Left renal cortex interstitium (tissue), 4 donors: ENCODE results near the gene RNASE4. TPM values are rescaled to one million over a fixed set of nuclear protein-coding genes. Genes with fewer than 3 reads are reported as not detected.
"Not testable (repeated sequence)": the region's sequence is repeated elsewhere in the genome, so short reads cannot be mapped to it uniquely, and the experiment has no call there.

ENCODE experiments used
- DNase-seq, 4 donors: peaks; one replicate each; pipeline ENCODE4 v3.0.0-alpha.2; 2013; ENCODE audit warnings: low read depth in 4 of 4, low spot score in 2 of 4, missing footprints in 1 of 4
- polyA plus RNA-seq, 4 donors: library from polyadenylated mRNA; unstranded; fragments of 120-200 nt; gene quantifications; one replicate each; pipeline ENCODE4 v1.2.1, GENCODE V29; 2013; ENCODE audit not compliant: insufficient read length in 4 of 4

The RNASE4 gene
- polyA plus RNA-seq, 4 donors = 3.1 to 5.5 (median 4.1) TPM

DNA sequence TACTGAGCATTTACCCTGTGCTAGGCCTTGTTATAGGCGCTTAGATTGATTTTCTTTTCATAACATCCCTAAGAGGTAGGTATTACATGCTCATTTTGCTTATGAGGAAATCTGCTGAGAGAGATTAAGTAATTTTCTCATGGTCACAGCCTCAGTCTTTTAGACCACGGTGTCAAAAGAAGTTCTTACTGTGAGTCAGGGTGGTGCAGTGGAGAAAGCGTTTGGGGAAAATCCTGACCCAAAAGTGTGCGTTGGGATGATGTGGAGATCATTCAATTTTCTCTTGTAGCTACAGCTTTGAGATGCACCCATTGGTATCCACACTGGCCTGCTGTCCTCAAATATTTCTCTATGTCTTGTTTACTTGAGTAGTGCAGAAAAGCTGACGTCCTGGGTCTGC lies 12.4 kb downstream of the RNASE4 start:
- DNase-seq = no peak

DNA sequence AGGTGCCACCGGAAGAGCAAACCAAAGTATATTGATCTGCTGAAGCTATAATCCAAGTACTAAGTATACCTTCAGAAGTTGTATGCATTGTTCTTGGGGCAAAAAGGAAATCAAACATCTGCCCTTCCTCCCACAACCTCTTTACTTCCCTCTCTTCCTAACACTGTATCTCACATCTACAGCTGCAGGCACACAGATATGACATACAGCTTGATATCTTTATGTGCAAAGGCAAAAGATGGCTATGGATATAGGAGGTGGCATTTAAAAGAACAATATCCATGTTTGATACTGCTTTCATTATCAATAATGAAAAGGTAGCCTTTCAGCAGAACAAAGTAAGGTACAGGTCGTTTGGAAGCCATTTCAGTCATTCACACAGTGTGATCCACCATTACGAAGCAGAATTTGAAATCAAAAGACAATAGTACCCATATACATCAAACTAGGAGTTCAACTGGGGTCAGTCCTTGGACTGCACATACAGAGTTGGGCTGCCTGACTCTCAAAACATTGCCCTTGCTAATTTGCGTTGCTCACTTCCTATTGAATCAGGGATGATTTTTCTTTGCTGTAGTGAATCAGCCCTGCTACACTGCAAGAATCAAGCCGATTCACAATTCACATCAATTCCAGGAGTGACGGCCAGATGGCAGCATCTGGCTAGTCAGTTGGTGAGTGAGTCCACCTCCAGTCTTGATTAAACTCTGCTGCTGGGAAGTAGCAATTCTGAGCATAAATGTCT lies 13.1 kb downstream of the RNASE4 start:
- peak in 2 of 4 donors; percentile 39 to 65 for DNase-seq

DNA sequence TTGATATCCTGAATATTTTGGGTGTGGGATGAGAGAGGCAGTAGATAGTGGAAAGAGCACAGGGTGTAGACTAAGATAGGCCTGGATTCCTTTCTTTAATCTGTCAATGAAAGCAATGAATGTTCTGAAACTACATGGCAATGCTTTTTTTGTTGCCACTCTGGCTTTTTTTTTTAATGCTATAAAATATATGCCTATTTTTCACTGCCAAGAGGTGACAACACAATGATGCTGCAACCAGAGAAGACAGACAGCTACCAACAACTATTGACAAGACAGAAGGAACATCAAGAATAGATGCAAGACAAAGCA lies 13.6 kb downstream of the RNASE4 start:
- no peak for DNase-seq

DNA sequence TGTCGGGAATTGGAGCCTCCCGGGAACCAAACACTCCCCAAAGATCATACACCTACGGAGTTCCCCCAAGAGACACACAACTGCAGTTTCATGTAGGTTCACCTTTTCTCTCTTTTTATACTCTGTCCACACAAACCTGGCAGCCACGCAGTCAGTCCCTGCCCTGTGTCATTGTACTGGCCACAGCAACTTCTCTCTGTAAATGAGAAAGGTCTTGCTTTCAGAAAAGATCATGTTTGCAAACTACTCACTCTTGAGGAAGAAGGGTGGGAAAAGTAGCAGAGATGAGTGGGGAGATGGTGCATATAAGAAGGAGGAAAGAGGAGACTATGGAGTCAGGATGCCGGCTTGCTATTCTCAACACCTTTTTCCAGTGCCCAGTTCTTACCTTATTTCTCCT lies 14.6 kb downstream of the RNASE4 start:
- no peak for DNase-seq

DNA sequence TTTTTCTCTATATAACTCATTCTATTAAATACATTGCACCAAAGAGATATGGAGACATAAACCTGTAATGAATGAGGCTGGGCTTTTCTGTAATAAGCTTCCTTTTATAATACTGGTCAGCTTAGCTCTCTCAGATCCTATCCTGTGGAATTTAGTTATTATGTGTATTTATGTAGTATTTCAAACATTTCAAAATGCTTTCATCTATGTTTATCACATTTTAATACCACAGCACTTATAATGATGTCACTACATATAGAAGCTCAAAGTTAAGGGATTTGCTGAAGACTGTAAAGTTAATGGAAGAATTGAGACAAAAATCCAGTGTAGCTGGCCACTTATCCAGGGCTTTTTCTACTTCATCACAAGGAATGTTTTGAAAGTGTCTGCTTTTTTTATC lies 15.6 kb downstream of the RNASE4 start:
- DNase-seq = no peak

DNA sequence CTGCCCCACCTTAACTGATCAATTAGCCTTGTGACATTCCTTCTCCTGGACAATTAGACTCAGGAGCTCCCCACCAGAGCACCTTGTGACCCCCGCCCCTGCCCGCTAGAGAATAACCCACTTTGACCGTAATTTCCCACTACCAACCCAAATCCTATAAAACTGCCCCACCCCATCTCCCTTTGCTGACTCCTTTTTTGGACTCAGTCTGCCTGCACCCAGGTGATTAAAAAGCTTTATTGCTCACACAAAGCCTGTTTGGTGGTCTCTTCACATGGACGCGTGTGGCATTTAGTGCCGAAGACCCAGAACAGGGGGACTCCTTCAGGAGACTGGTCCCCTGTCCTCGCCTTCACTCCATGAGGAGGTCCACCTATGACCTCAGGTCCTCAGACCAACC lies 16.6 kb downstream of the RNASE4 start:
- DNase-seq = not testable (repeated sequence)

DNA sequence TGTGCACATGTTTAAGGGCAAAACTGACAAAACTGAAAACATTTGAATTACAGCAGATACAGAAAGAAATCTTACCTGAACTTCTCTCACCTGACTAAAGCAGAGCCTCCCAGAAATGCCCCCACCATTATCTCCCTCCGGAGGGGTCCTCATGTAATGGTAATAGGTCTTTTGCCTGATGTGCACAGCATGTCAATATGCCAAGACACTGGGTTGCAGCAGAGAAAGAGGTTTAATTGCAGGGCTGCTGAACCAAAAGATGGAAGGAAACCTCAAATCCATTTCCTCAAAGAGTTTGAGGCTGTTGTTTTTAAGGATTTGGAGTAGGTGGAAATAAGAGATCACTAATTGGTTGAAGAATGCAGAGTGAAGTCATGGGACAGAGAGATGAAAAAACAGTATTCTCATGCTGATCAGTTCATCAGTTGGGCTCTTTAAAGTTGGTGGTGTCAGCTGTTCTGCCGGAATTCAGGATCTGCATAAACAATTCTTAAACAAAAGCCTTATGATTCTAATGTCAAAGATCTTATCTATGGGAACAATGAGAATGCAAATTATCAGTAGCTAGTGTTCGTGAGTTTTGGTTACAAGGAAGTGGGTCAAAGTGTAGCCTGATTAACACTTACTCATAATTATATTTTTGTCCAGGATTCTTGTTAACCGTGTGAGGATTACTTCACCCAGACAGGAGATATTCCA lies 22.4 kb downstream of the RNASE4 start:
- DNase-seq = no peak

DNA sequence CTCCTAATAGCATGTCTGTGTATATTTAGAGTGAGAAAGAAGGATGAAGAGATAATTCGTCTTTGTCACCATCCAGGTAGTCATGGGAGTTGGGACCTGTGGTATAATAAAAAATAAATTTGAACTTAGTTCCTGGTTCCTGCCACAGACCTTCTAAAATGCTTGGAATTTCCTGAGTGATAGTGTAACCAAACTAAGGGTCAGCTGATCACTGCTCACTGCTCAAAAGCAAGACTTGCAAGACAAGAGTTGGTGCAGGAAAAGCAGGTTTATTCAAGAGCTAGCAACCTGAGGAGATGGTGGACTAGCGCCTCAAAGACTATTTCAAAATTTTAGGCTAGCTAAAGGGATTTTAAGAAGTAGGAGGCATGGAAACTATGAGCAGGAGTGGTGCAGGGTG lies 23.3 kb downstream of the RNASE4 start:
- no peak for DNase-seq

DNA sequence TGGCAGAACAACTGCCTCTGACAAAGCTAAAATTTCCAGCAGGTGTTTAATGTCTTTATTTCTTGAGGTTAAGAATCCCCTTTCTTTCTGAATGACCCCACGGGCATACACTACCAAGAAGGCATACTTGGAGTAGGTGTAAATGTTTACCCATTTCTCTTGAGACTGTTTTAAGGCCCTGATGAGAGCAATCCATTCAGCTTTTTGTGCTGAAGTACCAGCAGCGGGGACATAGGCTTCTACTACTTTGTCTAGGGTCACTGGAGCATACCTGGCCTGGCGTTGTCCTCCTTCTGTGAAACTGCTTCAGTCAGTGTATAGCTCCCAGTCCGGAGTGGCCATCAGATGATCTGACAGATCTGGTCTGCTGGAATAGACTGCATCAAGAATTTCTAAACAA lies 26.9 kb downstream of the RNASE4 start:
- no peak for DNase-seq

DNA sequence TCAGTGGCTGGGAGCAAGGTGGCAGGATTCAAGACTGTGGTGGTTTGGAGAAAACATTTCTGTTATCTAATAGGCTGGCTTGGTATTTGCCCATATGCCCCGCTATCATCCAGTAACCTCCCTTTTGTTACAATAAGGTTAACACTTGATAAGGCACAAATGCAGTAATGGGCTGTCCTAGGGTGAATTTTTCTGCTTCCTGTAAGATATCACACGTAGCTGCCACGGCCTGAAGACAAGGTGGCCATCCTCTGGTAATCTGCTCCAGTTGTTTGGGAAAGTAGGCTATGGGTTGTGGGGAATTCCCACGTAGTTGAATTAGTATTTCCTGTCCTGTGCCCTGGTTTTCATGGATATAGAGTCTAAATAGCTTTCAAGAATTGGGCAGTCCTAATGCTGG lies 27.3 kb downstream of the RNASE4 start:
- no peak for DNase-seq

DNA sequence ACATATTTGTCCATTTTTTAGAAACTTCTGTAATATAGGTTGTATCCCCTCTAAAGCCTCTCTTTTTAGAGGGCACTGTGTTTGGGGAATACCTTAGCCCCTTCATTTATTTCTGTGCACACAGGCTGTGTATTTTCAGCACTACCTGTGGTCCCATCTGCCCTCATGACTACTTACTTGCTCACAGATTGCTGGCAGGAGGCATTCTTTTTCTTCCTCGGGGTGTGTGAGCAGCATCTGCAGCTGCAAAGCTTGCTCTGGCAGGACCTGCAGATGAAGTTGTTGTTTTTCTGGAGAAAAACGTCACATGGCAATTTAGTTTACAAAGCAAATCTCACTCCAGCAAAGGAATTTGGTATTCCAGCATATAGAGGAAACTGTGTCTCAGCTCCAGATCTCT lies 28.5 kb downstream of the RNASE4 start:
- no peak for DNase-seq

DNA sequence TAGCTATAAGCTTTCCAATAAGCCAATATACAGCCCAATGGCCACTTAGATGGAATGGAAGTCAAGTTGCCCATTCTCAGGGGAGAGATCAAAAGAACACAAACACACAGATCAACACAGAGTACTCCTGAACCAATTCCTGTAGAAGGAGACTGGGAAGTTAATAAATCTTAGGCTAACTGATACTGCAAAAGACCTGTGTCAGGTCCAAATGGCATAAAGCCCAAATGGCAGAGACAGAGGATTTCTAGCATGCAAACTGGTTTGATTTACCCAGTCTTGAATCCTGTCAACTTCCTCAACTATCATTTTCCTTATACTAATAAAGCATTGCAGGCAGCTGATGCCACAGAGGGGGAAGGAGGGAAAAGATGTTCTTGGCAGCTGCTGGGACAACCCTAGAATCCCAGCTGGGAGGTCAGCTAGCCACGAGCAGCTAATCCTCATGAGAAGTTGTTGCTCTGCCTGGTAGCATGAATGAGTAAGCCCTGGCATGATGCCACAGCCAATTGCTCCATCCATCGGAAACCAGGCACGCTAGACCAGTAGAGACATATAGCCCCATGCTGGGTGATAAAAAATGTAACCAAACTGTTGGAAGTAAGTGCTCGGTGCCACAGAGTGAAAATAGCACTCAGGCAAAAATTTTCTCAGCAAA lies 30.4 kb downstream of the RNASE4 start:
- no peak for DNase-seq

DNA sequence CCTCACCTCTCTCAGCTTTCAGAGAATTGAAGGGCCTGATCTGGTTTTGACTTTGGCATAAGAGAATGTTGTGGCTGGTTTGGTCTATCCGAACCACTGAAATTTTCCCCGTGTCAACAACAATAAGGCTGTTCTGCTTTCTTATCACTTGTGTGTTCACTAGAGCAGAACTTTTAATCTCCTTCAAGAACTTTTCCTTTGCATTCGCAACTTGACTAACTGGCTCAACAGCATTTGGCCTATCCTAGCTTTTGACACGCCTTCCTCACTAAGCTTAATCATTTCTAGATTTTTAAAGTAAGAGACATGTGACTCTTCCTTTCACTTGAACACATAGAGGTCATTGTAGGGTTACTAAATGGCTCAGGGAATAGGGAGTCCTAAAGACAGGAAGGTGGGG lies 35.4 kb downstream of the RNASE4 start:
- DNase-seq = peak in 2 of 4 donors; percentile 24 to 50

DNA sequence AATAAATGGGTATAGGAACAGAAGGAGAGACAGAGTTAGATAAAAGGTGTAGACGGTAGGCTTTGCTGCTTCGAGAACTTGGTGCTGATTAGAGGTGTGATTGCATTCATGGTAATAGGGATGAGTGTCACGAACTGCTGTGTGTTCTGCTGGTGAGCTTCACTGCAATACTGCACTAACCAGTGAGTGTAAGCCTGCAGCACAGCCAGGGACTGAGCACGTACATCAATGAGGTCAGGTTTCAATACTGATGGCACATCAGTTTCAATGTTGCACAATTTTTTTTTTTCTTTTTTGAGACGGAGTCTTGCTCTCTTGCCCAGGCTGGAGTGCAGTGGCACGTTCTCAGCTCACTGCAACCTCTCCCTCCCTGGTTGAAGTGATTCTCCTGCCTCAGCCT lies 36.4 kb downstream of the RNASE4 start:
- DNase-seq = no peak

DNA sequence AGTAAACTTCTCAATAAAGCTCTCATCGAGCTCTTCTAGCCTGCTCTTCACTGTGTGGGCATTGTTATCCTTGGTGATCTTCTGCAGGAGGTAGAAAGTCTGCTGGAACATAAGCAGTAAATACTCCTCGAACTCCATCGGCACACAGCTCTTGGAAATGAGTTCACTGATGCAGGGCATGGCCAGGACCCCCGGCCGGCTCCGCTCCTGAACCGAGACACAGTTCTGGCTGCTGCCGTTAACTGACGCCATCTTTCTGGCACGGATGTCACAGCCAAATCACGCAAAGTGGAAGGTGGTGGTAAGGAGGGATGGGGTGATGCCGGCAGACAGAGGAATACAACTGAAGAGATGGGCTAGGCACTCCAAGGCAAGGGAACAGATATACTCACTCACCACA lies 37.7 kb downstream of the RNASE4 start:
- no peak for DNase-seq

DNA sequence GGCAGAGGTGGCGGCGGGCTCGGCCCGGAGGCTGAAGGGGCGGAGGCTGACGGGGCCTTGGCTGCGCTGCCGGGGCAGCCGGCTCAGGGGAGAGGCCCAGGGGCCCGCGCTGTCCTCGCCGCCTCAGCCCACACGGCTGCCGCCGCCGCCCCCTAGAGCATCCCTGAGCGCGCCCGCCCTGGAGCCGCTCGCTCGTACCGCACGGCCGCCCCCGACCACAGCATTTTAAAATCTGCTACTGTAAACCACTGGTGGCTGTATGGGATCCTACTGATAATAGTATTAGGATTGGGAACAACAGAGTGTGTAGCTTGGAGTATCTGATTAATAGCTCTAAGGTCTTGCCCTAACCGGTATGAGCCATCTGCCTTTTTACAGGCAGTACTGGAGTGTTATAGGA lies 39.1 kb downstream of the RNASE4 start:
- DNase-seq = no peak

DNA sequence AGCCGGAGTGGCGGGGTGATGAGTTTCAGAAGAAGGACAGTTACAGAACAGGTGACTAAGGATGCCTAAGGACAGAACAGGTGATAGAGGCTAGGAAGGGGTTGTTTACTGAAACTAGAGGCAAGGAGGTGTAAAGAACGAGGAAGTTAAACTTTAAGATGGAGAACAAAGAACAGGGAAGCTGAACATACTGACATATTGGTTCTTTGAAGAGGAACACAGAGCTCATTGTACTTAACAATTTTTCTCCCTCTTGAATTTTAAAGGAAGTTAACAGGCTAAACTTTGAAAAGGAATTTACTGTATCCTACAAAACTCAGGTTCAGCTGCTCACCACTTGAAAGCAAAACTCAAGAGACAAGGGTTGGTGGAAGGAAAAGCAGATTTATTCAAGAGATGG lies 41.8 kb downstream of the RNASE4 start:
- DNase-seq = not testable (repeated sequence)

DNA sequence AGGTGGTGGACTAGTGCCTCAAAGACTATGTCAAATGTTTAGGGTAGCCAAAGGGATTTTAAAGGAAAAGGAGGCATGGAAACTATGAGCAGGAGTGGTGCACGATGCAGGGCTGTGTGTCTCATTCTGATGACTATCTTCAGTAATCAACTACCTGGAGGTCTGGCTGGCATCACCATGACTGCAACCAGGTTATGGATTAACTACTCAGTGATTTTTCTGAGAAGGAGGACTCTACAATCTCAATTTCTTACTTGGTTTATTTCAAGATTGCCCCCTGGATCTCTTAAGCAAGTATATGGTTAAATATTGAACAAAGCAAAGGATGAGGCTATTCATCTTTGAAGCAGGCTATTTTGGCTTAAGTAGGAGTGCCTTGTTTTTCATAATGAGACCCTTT lies 42.2 kb downstream of the RNASE4 start:
- no peak for DNase-seq

DNA sequence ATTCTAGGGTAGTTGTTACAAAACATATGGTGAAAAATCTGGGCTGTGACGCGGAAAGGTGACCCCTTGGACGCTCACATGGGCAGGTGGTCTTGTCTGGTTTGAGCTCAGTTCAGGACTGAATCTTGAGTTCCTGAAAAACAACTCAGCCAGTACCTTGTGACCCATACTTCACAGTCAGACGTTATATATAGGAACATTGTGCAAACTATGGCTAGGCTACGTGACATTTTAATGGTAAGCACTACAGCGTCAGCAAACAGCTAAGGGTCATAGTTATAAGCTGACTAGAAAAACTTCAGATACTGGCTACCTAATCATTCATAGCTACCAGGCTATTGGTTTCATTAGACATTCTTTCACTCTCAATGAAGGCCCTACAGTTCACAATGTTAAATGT lies 46.5 kb downstream of the RNASE4 start:
- DNase-seq = no peak

DNA sequence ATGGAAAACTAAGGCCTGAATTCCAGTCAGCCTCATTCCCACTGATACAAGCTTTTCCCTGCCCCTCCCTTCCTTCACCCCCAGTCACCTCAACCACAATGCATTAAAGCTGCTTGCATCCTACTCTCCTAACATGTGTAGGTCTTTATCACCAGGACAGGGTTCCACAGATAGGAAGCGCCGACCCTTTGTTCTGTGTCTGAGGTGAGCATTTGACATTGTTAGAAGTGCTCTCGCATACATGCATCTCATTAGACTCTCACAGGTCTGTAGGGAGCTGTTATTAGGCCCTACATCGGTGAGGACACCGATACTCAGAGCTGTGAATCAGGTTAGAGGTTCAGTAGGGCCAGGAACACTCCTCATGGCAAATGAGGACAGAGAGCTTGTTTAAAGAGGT lies 48.1 kb downstream of the RNASE4 start:
- DNase-seq = no peak

DNA sequence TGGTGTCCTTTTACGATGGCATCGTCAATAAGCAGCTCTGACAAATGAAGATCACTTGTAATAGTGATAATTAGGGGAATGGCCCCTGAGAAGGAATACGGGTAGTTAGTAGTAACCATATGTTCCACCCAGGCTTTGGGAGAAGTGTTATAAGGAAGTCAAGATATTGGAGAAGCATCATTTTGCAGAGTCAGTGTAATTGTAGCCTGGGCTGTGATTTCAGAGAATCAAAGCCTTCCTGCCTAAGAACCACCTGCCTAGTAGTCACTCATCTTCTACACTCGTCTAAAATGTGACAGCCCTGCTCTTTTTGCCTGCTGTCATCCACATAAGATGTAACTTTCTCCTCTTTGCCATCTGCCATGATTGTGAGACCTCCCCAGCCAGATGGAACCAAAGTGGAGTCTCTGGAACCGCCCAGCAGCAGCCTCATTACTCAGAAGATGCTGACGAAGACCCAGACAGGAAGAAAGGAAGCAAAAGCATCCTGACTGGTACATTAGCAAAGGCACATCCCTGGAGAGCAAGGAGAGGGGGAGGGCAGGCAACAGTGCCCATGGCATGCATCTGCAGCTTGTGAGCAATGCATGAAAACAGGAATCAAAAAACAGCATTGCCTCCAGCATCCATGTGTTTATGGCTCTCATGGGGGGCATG lies 48.7 kb downstream of the RNASE4 start:
- DNase-seq = no peak
